A549 (cell line): ENCODE measurements around the gene FAM131B. TPM values are rescaled to one million over a fixed set of nuclear protein-coding genes. Genes with fewer than 3 reads are reported as not detected.

Experiments
- ATAC-seq, 2 experiments: fragments of 200-7000 bp in 1 of 2; fragments of >200 bp in 1 of 2; cut with Nextera tagmentation in 1 of 2; cut with Tn5 transposase in 1 of 2; 3 replicates each; pipeline versions ENCODE4 v1.8.0 to v1.9.1; 2018 to 2020; ENCODE audit warnings: mild to moderate bottlenecking in 1 of 2, moderate library complexity in 1 of 2
- CTCF ChIA-PET: fragments of 300-600 bp; sonication (Branson Sonifier 250); formaldehyde crosslinking; extraction: SDS; loops from one replicate; lab custom pipeline; 2021; ENCODE audit warnings: antibody characterized with exemption, inconsistent platforms; lab: Yijun Ruan, JAX
- POLR2A ChIA-PET: fragments of 350-600 bp; formaldehyde crosslinking; extraction: SDS; loops from one replicate; lab custom pipeline; 2021; ENCODE audit warnings: antibody characterized with exemption, inconsistent platforms; lab: Yijun Ruan, JAX
- DNase-seq, 2 experiments: peaks; one replicate each; pipeline versions ENCODE4 v3.0.0 to v3.0.0-alpha.2; 2011 to 2016; ENCODE audit warnings: low read depth in 1 of 2, low spot score in 1 of 2
- FAIRE-seq: peaks from 2 replicates; lab custom pipeline; 2011; peaks lifted over from hg19 to GRCh38; lab: Jason Lieb, UNC
- H3K27ac ChIP-seq, 2 experiments: fragments of >200 bp; sonication (Bioruptor Twin); formaldehyde crosslinking; 3 replicates each; pipeline ENCODE4 v1.5.1; 2016 to 2017
- H3K4me1 ChIP-seq: fragments of >200 bp; sonication (Bioruptor Twin); formaldehyde crosslinking; 3 replicates; pipeline ENCODE4 v1.6.1; 2016
- H3K4me2 ChIP-seq: fragments of >200 bp; sonication (Bioruptor Twin); formaldehyde crosslinking; 3 replicates; pipeline ENCODE4 v1.6.1; 2016
- H3K4me3 ChIP-seq: fragments of >200 bp; sonication (Bioruptor Twin); formaldehyde crosslinking; 3 replicates; pipeline ENCODE4 v1.5.1; 2016
- H3K9me3 ChIP-seq: fragments of >200 bp; sonication (Bioruptor Twin); formaldehyde crosslinking; 3 replicates; pipeline ENCODE4 v1.6.1; 2016
- CBX2 ChIP-seq: fragments of 200-600 bp; sonication (generic); IDR thresholded peaks from 2 replicates; pipeline ENCODE4 v1.6.1; 2016; ENCODE audit warnings: low read depth, mild to moderate bottlenecking, borderline replicate concordance
- CBX8 ChIP-seq: fragments of 200-600 bp; sonication (generic); IDR thresholded peaks from 2 replicates; pipeline ENCODE4 v1.6.1; 2016
- CHD4 ChIP-seq: fragments of 200-600 bp; sonication (generic); IDR thresholded peaks from 2 replicates; pipeline ENCODE4 v1.6.1; 2016; ENCODE audit warnings: antibody characterized with exemption, mild to moderate bottlenecking, borderline replicate concordance
- CTCF ChIP-seq: fragments of >200 bp; sonication (Bioruptor Twin); formaldehyde crosslinking; IDR thresholded peaks from 3 replicates; pipeline ENCODE4 v1.5.1; 2016
- E2F6 ChIP-seq: IDR thresholded peaks from 2 replicates; pipeline ENCODE4 v1.6.1; 2012; ENCODE audit warnings: low read depth, borderline replicate concordance
- FOSB ChIP-seq: fragments of 250-450 bp; sonication (Bioruptor Pico); IDR thresholded peaks from 2 replicates; pipeline ENCODE4 v1.5.0; 2020; ENCODE audit warnings: mild to moderate bottlenecking, moderate library complexity
- FOXS1 ChIP-seq: fragments of 250-450 bp; sonication (Bioruptor Pico); IDR thresholded peaks from 2 replicates; pipeline ENCODE4 v1.5.0; 2020; ENCODE audit warnings: mild to moderate bottlenecking, moderate library complexity
- GATA3 ChIP-seq: IDR thresholded peaks from 2 replicates; pipeline ENCODE4 v1.6.1; 2012; ENCODE audit warnings: borderline replicate concordance
- HDAC2 ChIP-seq: fragments of 200-600 bp; sonication (generic); IDR thresholded peaks from 2 replicates; pipeline ENCODE4 v1.6.1; 2016
- HMGXB4 ChIP-seq: fragments of 250-450 bp; sonication (Bioruptor Pico); IDR thresholded peaks from 2 replicates; pipeline ENCODE4 v1.5.0; 2021; ENCODE audit warnings: mild to moderate bottlenecking, moderate library complexity, borderline replicate concordance
- KDM1A ChIP-seq: fragments of 200-600 bp; sonication (generic); IDR thresholded peaks from 2 replicates; pipeline ENCODE4 v1.6.1; 2016; ENCODE audit warnings: low read depth, mild to moderate bottlenecking
- MAX ChIP-seq: IDR thresholded peaks from 2 replicates; pipeline ENCODE4 v1.6.1; 2012
- MYC ChIP-seq: IDR thresholded peaks from 2 replicates; pipeline ENCODE4 v1.6.1; 2012; ENCODE audit warnings: mild to moderate bottlenecking, inconsistent platforms, low read length, improper control_type of control experiment, borderline replicate concordance
- NR3C1 ChIP-seq: fragments of >200 bp; sonication (Bioruptor Twin); formaldehyde crosslinking; IDR thresholded peaks from 3 replicates; pipeline ENCODE4 v1.6.1; 2017
- POLR2A ChIP-seq: IDR thresholded peaks from 2 replicates; pipeline ENCODE4 v1.6.1; 2012; ENCODE audit warnings: mild to moderate bottlenecking, low read length
- RFX5 ChIP-seq: fragments of 450-650 bp; IDR thresholded peaks from 2 replicates; pipeline ENCODE4 v1.7.1; 2014; ENCODE audit warnings: antibody characterized with exemption, mild to moderate bottlenecking, moderate library complexity
- RNF2 ChIP-seq: fragments of 200-600 bp; sonication (generic); IDR thresholded peaks from 2 replicates; pipeline ENCODE4 v1.6.1; 2016; ENCODE audit warnings: low read depth, mild to moderate bottlenecking, antibody characterized with exemption, moderate library complexity, borderline replicate concordance
- SMC3 ChIP-seq: fragments of >200 bp; sonication (Bioruptor Twin); formaldehyde crosslinking; IDR thresholded peaks from 3 replicates; pipeline ENCODE4 v1.6.1; 2018; ENCODE audit warnings: inconsistent platforms
- TP53 ChIP-seq: fragments of 250-450 bp; sonication (Bioruptor Pico); IDR thresholded peaks from 2 replicates; pipeline ENCODE4 v1.5.0; 2021; ENCODE audit warnings: mild to moderate bottlenecking, moderate library complexity
- ZNF302 ChIP-seq: fragments of 250-450 bp; sonication (Bioruptor Pico); IDR thresholded peaks from 2 replicates; pipeline ENCODE4 v1.9.0; 2021; ENCODE audit warnings: inconsistent platforms, mild to moderate bottlenecking, moderate library complexity
- WGBS: methylation state at CpG from one replicate; pipeline ENCODE4 v1.1.6; 2017; ENCODE audit errors: missing lambda C conversion rate; 5-methylcytosine and 5-hydroxymethylcytosine counted together
- polyA plus RNA-seq, 4 experiments: library from polyadenylated mRNA; depleted of rRNA in 3 of 4; stranded (reverse); fragments of >200 nt; fragmentation: RNase III in 1 of 4; extraction: RNeasy Plus Mini Kit Qiagen cat#74134 plus additional on column Dnase treatment in 1 of 4; gene quantifications; 2 replicates in 3 of 4; 3 replicates in 1 of 4; pipeline ENCODE4 v1.2.3, GENCODE V29; 2011 to 2017

FAM131B gene
- polyA plus RNA-seq, 2 of the 4 experiments (the other 2 are of a cell fraction) = 0.19 to 0.52 TPM

DNA sequence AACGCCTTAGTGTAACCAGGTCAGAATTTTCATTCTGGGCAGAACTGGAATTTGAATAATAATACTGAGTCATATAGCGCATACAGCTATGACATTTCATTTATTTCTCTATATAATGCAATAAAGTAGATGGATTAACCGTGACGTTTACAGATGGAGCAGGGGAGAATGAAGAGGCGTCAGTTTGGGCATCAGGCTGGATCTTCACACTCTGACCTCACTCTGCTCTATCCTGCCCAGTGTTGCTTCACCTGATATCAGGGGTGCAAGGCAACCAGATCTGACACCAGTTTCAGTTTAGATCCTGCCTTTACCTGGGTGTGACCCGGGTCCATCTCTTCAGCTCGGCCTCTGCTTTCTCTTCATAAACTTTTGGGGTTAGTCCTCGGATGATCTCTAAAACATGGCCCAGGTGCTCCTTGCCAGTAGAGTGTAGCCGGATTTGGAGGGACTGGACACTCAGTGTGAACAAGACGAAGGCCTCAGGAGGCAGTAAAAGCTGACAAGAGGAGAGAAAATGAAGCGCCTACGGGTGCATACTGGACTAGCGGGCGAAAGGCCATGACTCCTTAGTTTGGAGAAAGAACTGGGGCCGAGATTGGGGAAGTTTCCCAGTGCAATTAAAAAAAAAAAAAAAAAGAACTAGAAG is 17.2 kb upstream of the FAM131B start:
- H3K27ac ChIP-seq = peak overlapping the region; percentile 99 to 100
- H3K9me3 ChIP-seq = no peaks in the 10 kb centered on the region
- peak overlapping the region; percentile 100 for H3K4me3 ChIP-seq
- ChIA-PET CTCF (interaction anchor here (0.7 to 3.0 kb wide), 43 partner anchors 9 to 1001 kb away, joined by 3 to 30 read pairs (median 4); partner anchors contain the start of genes EPHA1, FAM131B and GSTK1), POLR2A (interaction anchor here (0.6 to 1.4 kb wide), 7 partner anchors 8 to 139 kb away, joined by 3 to 11 read pairs (median 5); no protein-coding TSS in a partner anchor)
- peak in 1 of 2 experiments; percentile 41; a peak in 3 of 6 replicates for ATAC-seq
- FAIRE-seq = no peak
- TF ChIP-seq HDAC2 (no peak), MAX (0 out of 2 replicates have a peak, but pooled peaks have one; percentile 34), E2F6 (peak; percentile 87)
- H3K4me2 ChIP-seq = peak overlapping the region; percentile 83
- peak in 1 of 2 experiments; percentile 46 for DNase-seq
- WGBS = 28% methylated on average over 15 of the region's 15 CpGs
- H3K4me1 ChIP-seq = peaks cover 42% of the 10 kb centered on the region

GRCh38 chr7:143376396-143376795 is 13.9 kb upstream of the FAM131B start:
- TF ChIP-seq CHD4 (no peak), TP53 (CRISPR knock-in tag) (no peak), RNF2 (no peak), CBX8 (no peak), CBX2 (no peak), SMC3 (no peak), MAX (no peak), FOSB (CRISPR knock-in tag) (no peak), GATA3 (no peak), MYC (no peak), FOXS1 (CRISPR knock-in tag) (no peak), RFX5 (no peak), ZNF302 (CRISPR knock-in tag) (no peak), KDM1A (no peak), CTCF (no peak)
- Histone ChIP-seq H3K4me2 (no peak overlapping the region), H3K27ac (no peak overlapping the region), H3K4me1 (peaks cover 21% of the 10 kb centered on the region), H3K9me3 (no peaks in the 10 kb centered on the region), H3K4me3 (no peak overlapping the region)
- ChIA-PET CTCF (interaction anchor here (1.7 to 2.7 kb wide), 2 partner anchors 40 to 136 kb away, joined by 6 to 8 read pairs; no protein-coding TSS in a partner anchor), POLR2A (no interaction called here)
- FAIRE-seq = no peak
- ATAC-seq = no peak
- no peak for DNase-seq
- 69% methylated on average over 5 of the region's 5 CpGs for WGBS

GRCh38 chr7:143375298-143376034 is 13.0 kb upstream of the FAM131B start:
- Histone ChIP-seq H3K27ac (no peak overlapping the region), H3K4me3 (no peak overlapping the region), H3K4me1 (peaks cover 21% of the 10 kb centered on the region)
- DNase-seq (no peak), ATAC-seq (no peak), FAIRE-seq (no peak)
- CTCF ChIA-PET = interaction anchor here (1.4 to 3.1 kb wide), 4 partner anchors 30 to 135 kb away, joined by 4 to 9 read pairs (median 5); no protein-coding TSS in a partner anchor
- TF ChIP-seq POLR2A = no peak
- no peak for TF ChIP-seq NR3C1
- no peak for TF ChIP-seq FOXS1 (CRISPR knock-in tag)
- TF ChIP-seq HMGXB4 (CRISPR knock-in tag) = no peak
- TF ChIP-seq, all 56 proteins: peak for 0
- Histone ChIP-seq H3K9me3 (no peaks in the 10 kb centered on the region), H3K4me2 (no peak overlapping the region)
- POLR2A ChIA-PET = no interaction called here
- WGBS = 84% methylated on average over 7 of the region's 7 CpGs
